Prostate gland (tissue), 2 donors: Measurements from ENCODE around the gene GFM1. TPM values are rescaled to one million over a fixed set of nuclear protein-coding genes. Genes with fewer than 3 reads are reported as not detected.

Source experiments
- DNase-seq: peaks from one replicate; pipeline ENCODE4 v3.0.0-alpha.2; 2019; ENCODE audit warnings: low spot score
- H3K27ac ChIP-seq, 2 donors: fragments of 200-600 bp; sonication (generic); 2 replicates each; pipeline ENCODE4 v1.5.1; 2017 to 2019
- H3K27me3 ChIP-seq: fragments of 200-600 bp; sonication (generic); replicated peaks from 2 replicates; pipeline ENCODE4 v1.5.1; 2019; ENCODE audit not compliant: insufficient read depth
- H3K36me3 ChIP-seq, 2 donors: fragments of 200-600 bp; sonication (generic); 1 replicate in 1 of 2; 2 replicates in 1 of 2; pipeline versions ENCODE4 v1.5.1 to v1.8.1; 2017 to 2019
- H3K4me1 ChIP-seq: fragments of 200-600 bp; sonication (generic); replicated peaks from 2 replicates; pipeline ENCODE4 v1.5.1; 2019
- H3K4me3 ChIP-seq, 2 donors: fragments of 200-600 bp; sonication (generic); 2 replicates each; pipeline ENCODE4 v1.5.1; 2017 to 2019
- H3K9me3 ChIP-seq: fragments of 200-600 bp; sonication (generic); 2 replicates; pipeline ENCODE4 v1.5.1; 2017
- POLR2A ChIP-seq: fragments of 450-650 bp; IDR thresholded peaks from one replicate; pipeline ENCODE4 v1.6.1; 2016; ENCODE audit warnings: antibody characterized with exemption, mild to moderate bottlenecking
- POLR2AphosphoS5 ChIP-seq: sonication (generic); formaldehyde crosslinking; IDR thresholded peaks from one replicate; pipeline ENCODE4 v1.6.1; 2017; ENCODE audit warnings: antibody characterized with exemption
- WGBS: methylation state at CpG from one replicate; pipeline ENCODE4 v1.1.5; 2018; 5-methylcytosine and 5-hydroxymethylcytosine counted together
- intact Hi-C: fragments of 100-400 bp; cut with DNase I; formaldehyde crosslinking; loops from one replicate; pipeline ENCODE4 v1.14.2; 2022
- total RNA-seq, 2 donors: library from RNA; depleted of rRNA; stranded (reverse); fragments of >200 nt; gene quantifications; one replicate each; pipeline ENCODE4 v1.1.0, GENCODE V29; 2016
- TF ChIP-seq, protein P1 (sequence below), 4 experiments: fragments of 200-600 bp in 2 of 4; fragments of 450-650 bp in 2 of 4; sonication (generic) in 2 of 4; IDR thresholded peaks; 1 replicate in 3 of 4; 2 replicates in 1 of 4; pipeline ENCODE4 v1.5.1; 2016 to 2019; ENCODE audit warnings: antibody characterized with exemption in 4 of 4, mild to moderate bottlenecking in 2 of 4, moderate library complexity in 2 of 4

The GFM1 gene
- total RNA-seq, 2 donors from 2014 or later: 54.1 to 68.9 TPM

DNA sequence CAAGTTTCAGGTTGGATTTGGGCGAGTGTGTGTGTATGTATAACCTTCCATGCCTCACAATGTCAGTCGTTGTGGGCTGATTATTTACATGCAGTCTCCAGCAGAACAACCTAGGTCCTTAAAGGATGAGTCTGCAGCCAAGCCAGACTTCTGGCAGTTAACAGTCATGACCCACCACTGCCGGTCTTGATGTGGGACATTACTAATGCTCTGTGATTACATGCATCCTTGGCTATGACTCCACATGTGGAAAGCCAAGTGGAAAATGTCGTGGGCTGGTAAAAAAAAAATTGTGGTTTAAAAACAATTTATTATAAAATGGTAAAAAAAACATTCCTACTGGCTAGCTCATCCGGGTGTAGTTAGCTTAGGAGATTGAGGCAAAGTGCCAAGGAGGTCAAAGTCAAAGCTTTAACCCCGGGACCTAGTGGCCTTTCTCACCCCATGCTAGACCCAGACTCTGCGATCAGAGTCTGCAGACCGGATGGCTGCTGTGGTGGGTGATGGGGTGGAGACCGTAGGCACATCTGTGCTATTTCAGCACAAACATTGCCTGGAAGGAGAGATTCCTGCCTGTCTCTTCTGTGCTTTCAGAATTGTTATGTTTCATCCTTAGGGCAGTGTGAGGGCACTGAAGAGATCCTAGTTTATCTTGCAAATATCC is 81.2 kb downstream of the GFM1 start:
- WGBS: 30% methylated on average over 9 of the region's 9 CpGs
- TF ChIP-seq POLR2A (no peak), POLR2AphosphoS5 (no peak)
- TF ChIP-seq, protein P1, sequence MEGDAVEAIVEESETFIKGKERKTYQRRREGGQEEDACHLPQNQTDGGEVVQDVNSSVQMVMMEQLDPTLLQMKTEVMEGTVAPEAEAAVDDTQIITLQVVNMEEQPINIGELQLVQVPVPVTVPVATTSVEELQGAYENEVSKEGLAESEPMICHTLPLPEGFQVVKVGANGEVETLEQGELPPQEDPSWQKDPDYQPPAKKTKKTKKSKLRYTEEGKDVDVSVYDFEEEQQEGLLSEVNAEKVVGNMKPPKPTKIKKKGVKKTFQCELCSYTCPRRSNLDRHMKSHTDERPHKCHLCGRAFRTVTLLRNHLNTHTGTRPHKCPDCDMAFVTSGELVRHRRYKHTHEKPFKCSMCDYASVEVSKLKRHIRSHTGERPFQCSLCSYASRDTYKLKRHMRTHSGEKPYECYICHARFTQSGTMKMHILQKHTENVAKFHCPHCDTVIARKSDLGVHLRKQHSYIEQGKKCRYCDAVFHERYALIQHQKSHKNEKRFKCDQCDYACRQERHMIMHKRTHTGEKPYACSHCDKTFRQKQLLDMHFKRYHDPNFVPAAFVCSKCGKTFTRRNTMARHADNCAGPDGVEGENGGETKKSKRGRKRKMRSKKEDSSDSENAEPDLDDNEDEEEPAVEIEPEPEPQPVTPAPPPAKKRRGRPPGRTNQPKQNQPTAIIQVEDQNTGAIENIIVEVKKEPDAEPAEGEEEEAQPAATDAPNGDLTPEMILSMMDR (IDR thresholded peaks at IDR 0.05): no peak
- H3K4me1 ChIP-seq: peaks cover 7% of the 10 kb centered on the region

DNA sequence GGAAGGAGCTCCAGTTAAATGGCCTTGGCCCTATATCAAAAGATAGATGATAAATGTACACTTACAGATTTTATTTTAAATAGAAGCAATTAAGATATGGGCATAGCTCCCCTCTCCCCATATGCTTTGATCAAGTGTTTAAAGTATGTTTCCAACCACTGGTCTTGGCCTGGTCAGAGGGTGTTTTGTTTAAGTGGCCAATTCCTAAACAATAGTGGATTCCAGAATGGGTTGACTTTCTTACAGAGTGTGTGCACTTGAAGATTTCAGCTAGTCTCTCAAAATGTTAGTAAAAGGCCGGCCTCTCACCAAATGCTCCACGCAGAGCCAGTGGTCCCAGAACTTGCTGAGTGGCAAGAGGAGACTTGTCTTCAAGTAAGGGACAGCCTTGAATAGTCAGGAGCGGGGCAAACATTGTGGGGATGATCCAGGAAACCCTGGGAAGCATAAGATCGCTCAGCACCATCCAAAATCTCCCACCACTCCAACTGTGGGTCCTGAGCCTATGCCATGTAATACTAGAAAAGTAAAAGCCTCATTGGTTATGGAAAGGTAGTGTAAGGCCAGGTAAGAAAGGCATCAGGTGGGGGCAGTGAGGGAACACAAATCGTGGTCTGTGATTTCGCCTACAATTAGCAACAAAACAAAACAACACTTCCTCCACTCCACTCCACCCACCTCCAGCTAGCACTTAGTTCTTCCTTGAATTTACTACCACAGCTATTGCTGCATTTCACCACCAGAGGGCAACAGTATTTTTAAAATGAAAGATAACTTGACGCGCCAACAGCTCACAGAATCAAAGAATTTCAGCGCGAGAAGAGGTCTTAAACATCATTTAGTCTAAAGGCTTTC is 83.1 kb downstream of the GFM1 start:
- Histone ChIP-seq H3K27ac (peak overlapping the region; percentile 43 to 44), H3K4me3 (no peak overlapping the region), H3K9me3 (no peaks in the 10 kb centered on the region), H3K36me3 (no peaks in the 10 kb centered on the region), H3K27me3 (no peaks in the 10 kb centered on the region), H3K4me1 (peaks cover 14% of the 10 kb centered on the region)
- WGBS: 33% methylated on average over 10 of the region's 10 CpGs
- TF ChIP-seq POLR2A: no peak
- TF ChIP-seq POLR2AphosphoS5: peak; percentile 73
- TF ChIP-seq, protein P1 (IDR thresholded peaks at IDR 0.05): peak; percentile 60 to 95 (median 84)
- DNase-seq: peak; percentile 78
- intact Hi-C loops: loop anchor here (2.0 to 5.0 kb wide), 2 partner anchors 55 to 63 kb away; partner anchors contain the start of gene LXN

More for the DNA sequence above, 81.2 kb downstream of the GFM1 start:
- no peak for DNase-seq
- intact Hi-C loops: loop anchor here (2.0 to 5.0 kb wide), 2 partner anchors 53 to 65 kb away; partner anchors contain the start of gene LXN
- Histone ChIP-seq H3K9me3 (no peaks in the 10 kb centered on the region), H3K4me3 (no peak overlapping the region), H3K36me3 (no peaks in the 10 kb centered on the region), H3K27ac (peak overlapping the region; percentile 75 to 89), H3K27me3 (no peaks in the 10 kb centered on the region)

DNA sequence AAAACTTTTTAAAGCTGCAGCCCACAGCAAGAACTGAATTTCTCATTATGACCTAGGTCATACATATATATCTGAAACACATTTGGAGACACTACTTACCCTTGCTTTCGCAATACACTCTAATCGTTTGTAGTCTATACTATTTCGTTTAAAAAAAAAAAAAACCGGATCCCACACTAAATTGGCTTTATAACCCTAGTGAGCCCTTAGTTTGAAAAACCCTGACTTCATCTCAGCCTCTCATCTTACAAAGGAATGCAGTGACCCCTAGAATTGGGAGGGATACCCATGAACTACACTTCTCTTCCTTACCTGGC is 83.7 kb downstream of the GFM1 start:
- H3K27ac ChIP-seq: peak overlapping the region in 1 of 2 donors; percentile 27
- peaks cover 14% of the 10 kb centered on the region for H3K4me1 ChIP-seq
- TF ChIP-seq, protein P1 (IDR thresholded peaks at IDR 0.05): no peak
- no peak for TF ChIP-seq POLR2A
- TF ChIP-seq POLR2AphosphoS5: no peak
- no peak for DNase-seq
- H3K9me3 ChIP-seq: no peaks in the 10 kb centered on the region
- no peak overlapping the region for H3K4me3 ChIP-seq
- intact Hi-C loops: loop anchor here (5.0 kb wide), 1 partner anchor 56 kb away; the partner anchor contains the start of gene LXN
- WGBS: 48% methylated on average over 4 of the region's 4 CpGs
- no peaks in the 10 kb centered on the region for H3K36me3 ChIP-seq
- H3K27me3 ChIP-seq: no peaks in the 10 kb centered on the region

DNA sequence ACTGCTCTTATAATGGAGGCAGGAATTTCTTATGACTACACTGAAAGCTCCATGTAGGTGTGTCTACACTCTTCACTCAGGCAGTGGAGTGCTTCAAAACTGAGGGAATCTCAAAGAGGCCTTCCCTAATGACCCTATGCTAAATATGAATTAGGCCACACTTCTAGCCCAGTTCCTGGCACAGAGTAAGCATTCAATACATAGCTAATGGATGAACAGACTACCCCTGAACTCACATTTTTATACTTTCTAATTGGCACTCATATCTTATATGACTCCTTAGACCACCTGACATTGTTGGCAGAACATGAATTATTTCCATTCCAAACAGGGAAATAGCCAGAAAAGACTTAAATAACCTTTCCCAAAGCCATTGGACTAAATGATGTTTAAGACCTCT is 84.5 kb downstream of the GFM1 start:
- Histone ChIP-seq H3K27ac (no peak overlapping the region), H3K36me3 (no peaks in the 10 kb centered on the region), H3K27me3 (no peaks in the 10 kb centered on the region), H3K4me1 (peaks cover 9% of the 10 kb centered on the region), H3K9me3 (no peaks in the 10 kb centered on the region), H3K4me3 (no peak overlapping the region)
- DNase-seq: no peak
- intact Hi-C loops: loop anchor here (5.0 kb wide), 1 partner anchor 57 kb away; the partner anchor contains the start of gene LXN
- TF ChIP-seq, protein P1 (IDR thresholded peaks at IDR 0.05): no peak
- TF ChIP-seq POLR2A: no peak
- TF ChIP-seq POLR2AphosphoS5: no peak
